Adipocyte (in vitro differentiated cells): ENCODE results near the gene ADORA2B.
A peak's percentile ranks its signal among the peaks of the same experiment; 100 is the strongest.
"Not testable (repeated sequence)": the region's sequence is repeated elsewhere in the genome, so short reads cannot be mapped to it uniquely, and the experiment has no call there.

ENCODE experiments used
- DNase-seq: peaks from one replicate; pipeline ENCODE4 v3.0.0-alpha.2; 2015; ENCODE audit warnings: low read depth
- H3K27me3 ChIP-seq: replicated peaks from 2 replicates; pipeline ENCODE4 v1.7.0; 2013; ENCODE audit warnings: mild to moderate bottlenecking, low read length, moderate library complexity; ENCODE audit not compliant: control insufficient read depth, insufficient read depth
- H3K36me3 ChIP-seq: 2 replicates; pipeline ENCODE4 v1.7.0; 2013; ENCODE audit warnings: low read length, mild to moderate bottlenecking, moderate library complexity; ENCODE audit not compliant: control insufficient read depth, insufficient read depth, severe bottlenecking
- H3K4me1 ChIP-seq: 2 replicates; pipeline ENCODE4 v1.7.0; 2013; ENCODE audit warnings: mild to moderate bottlenecking, low read length, moderate library complexity; ENCODE audit not compliant: control insufficient read depth, insufficient read depth
- H3K4me3 ChIP-seq: 2 replicates; pipeline ENCODE4 v1.7.0; 2013; ENCODE audit warnings: mild to moderate bottlenecking, low read length, moderate library complexity
- H3K9ac ChIP-seq: 2 replicates; pipeline ENCODE4 v1.7.0; 2013; ENCODE audit warnings: mild to moderate bottlenecking, low read length, moderate library complexity
- H3K9me3 ChIP-seq: 2 replicates; pipeline ENCODE4 v1.7.0; 2013; ENCODE audit warnings: mild to moderate bottlenecking, low read length, moderate library complexity; ENCODE audit not compliant: control insufficient read depth

The ADORA2B gene

DNA sequence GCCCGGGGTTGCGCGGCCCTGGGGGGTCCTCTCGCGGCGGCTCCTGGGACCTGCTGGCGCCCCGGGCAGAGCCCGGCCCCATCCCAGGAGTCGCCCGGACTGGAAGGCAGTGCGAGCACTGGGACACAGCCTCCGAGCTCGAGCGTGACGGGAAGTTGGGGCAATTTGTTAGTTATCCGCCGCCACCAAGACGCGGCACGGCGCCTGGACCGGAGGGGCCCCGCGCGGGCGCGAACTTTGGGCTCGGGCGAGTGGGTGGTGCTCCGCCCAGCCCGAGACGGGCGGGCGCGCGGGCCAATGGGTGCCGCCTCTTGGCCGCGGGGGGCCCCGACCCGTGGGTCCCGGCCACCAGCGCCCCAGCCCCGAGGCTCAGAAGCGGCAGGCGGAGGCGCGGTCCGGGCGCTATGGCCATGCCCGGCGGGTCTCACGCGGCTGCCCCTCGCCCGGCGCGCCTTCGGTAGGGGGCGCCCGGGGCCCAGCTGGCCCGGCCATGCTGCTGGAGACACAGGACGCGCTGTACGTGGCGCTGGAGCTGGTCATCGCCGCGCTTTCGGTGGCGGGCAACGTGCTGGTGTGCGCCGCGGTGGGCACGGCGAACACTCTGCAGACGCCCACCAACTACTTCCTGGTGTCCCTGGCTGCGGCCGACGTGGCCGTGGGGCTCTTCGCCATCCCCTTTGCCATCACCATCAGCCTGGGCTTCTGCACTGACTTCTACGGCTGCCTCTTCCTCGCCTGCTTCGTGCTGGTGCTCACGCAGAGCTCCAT is at the start of gene ADORA2B:
TSS of gene ADORA2B (plus strand) at position 372 of the 768 bp plus-strand sequence. CDS start at position 491, 119 bp downstream.
- Histone ChIP-seq H3K9ac (peak within 1 kb of the TSS; percentile 77), H3K36me3 (no peaks in the 10 kb centered on the region), H3K9me3 (no peaks in the 10 kb centered on the region), H3K4me3 (peak within 1 kb of the TSS; percentile 87), H3K27me3 (no peaks in the 10 kb centered on the region), H3K4me1 (peaks cover 28% of the 10 kb centered on the region)
- peak; percentile 85 for DNase-seq

DNA sequence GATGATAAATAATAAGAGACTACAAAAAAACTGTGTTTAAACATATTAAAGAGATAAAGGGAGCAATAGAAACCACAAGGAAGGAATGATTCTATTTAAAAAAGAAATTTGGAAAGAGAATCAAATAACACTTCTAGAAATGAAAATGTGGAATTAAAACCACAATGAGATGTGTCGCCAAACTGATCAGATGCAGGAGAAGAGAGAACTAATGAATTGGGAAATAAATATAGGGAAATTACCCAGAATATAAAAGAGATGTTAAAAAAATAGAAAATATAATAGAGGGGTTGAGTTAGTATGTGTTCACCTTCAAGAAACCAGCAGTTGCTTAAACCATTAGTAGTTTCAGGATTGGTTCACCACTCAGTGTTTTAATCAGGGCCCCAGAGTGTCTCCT is 48.7 kb upstream of the ADORA2B start:
- Histone ChIP-seq H3K4me1 (peaks cover 18% of the 10 kb centered on the region), H3K9ac (no peak overlapping the region), H3K36me3 (no peaks in the 10 kb centered on the region), H3K27me3 (no peaks in the 10 kb centered on the region), H3K4me3 (no peak overlapping the region), H3K9me3 (peaks cover 6% of the 10 kb centered on the region)
- DNase-seq, result no peak

DNA sequence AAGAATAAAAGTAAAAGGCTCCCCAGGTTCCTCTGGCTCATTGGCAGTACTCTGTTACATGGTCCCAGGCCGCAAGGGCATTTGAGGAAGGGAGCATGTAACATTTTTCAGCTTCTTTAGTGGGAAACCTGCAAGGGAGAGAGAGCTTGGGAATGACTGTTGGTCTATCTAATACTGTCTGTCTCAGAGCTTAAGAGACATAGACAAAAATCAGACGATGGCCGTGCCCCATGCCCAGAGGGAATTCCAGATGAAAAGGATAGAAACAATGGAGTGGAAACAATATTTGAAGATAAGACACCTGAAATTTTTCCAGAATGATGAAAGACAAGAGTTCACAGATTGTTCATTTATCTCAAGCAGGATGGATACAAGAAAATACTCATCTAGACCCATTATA is 48.1 kb upstream of the ADORA2B start:
- Histone ChIP-seq H3K27me3 (no peaks in the 10 kb centered on the region), H3K9ac (no peak overlapping the region), H3K36me3 (no peaks in the 10 kb centered on the region), H3K4me1 (peaks cover 18% of the 10 kb centered on the region), H3K9me3 (peaks cover 6% of the 10 kb centered on the region), H3K4me3 (no peak overlapping the region)
- DNase-seq, result no peak

DNA sequence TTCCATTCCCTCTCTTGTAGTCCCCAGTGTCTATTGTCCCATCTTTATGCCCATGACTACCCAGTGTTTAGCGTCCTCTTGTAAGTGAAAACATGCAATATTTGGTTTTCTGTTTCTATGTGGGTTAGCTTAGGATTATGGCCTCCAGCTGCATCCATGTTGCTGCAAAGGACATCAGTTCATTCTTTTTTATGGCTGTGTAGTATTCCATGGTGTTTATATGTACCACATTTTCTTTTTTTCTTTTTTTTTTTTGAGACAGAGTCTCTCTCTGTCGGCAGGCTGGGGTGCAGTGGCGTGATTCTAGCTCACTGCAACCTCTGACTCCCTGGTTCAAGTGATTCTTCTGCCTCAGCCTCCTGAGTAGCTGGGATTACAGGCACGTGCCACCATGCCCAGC is 45.3 kb upstream of the ADORA2B start:
- H3K4me1 ChIP-seq, H3K36me3 ChIP-seq, DNase-seq, H3K9ac ChIP-seq, H3K9me3 ChIP-seq, H3K4me3 ChIP-seq, H3K27me3 ChIP-seq: not testable (repeated sequence)

DNA sequence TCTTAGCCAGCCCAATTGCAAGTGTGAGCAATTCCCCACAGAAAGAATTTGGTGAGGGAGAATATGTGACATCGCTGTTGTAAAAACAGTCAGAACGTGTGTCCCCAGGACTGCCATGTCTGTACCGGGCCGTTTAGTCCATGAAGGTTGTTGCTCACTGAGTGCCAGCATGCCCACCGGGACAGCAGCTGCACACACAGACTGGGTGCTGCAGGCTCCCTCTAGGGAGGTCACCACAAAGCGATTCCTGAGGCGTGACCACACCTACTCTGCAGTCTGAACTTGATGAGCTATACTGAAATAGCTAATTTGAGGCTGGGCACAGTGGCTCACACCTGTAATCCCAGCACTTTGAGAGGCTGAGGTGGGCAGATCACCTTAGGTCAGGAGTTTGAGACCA is 44.1 kb upstream of the ADORA2B start:
- peaks cover 4% of the 10 kb centered on the region for H3K27me3 ChIP-seq
- H3K4me1 ChIP-seq, result no peaks in the 10 kb centered on the region
- H3K9ac ChIP-seq, result no peak overlapping the region
- no peaks in the 10 kb centered on the region for H3K36me3 ChIP-seq
- no peak overlapping the region for H3K4me3 ChIP-seq
- DNase-seq, result no peak
- H3K9me3 ChIP-seq, result peaks cover 6% of the 10 kb centered on the region

DNA sequence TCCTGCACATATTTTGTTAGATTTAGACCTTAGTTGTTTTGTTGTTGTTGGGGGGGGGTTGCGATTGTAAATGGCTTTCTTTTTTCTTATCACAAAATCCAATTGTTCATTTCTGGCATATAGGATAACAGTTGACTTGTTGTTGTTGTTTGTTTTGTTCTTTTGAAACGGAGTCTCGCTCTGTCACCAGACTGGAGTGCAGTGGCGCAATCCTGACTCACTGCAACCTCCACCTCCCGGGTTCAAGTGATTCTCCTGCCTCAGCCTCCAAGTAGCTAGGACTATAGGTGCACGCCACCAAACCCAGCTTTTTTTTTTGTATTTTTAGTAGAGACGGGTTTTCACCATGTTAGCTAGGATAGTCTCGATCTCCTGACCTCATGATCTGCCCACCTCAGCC is 39.7 kb upstream of the ADORA2B start:
- DNase-seq, H3K9ac ChIP-seq, H3K4me1 ChIP-seq, H3K4me3 ChIP-seq, H3K36me3 ChIP-seq, H3K9me3 ChIP-seq, H3K27me3 ChIP-seq: not testable (repeated sequence)

DNA sequence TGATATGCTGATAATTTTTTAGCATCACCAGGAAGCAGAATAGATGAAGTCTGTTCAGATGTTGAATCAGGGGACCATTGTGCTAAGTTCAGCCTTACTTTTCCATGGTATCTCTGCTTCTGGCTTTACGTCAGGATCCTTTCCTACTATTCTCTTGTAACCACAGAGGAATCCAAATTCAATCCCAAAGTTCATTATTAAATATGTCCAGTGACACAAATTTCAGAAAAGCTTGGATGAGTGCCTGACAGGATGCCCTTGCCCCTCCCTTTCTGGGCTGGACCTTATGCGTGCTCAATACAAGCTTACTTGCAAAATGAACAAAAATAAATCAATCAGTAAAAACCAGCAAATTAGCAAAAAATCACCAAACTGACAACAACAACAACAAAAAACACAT is 37.6 kb upstream of the ADORA2B start:
- H3K4me1 ChIP-seq, result no peaks in the 10 kb centered on the region
- H3K36me3 ChIP-seq, result no peaks in the 10 kb centered on the region
- H3K9ac ChIP-seq, result no peak overlapping the region
- H3K9me3 ChIP-seq, result no peaks in the 10 kb centered on the region
- H3K27me3 ChIP-seq, result peaks cover 8% of the 10 kb centered on the region
- no peak overlapping the region for H3K4me3 ChIP-seq
- no peak for DNase-seq

DNA sequence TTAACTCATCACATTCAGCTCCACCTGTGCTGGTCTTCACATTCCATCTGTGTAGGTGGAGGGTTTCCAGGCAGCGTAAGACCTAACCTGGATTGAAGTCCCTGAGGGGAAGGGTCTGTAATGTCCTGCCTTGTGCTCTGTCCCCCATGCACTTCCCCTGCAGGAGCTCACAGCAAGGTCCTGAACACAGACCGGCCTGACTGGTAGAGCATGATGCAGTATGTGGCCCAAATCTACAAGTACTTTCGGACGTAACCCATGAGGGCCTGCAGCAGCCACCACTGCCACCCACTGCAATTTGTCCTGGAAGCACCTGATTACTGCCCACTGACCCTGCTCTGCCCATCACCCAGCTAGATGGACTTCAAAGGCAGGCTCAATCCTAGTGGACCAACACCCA is 36.6 kb upstream of the ADORA2B start:
- Histone ChIP-seq H3K4me1 (no peaks in the 10 kb centered on the region), H3K9me3 (no peaks in the 10 kb centered on the region), H3K9ac (no peak overlapping the region), H3K4me3 (no peak overlapping the region), H3K27me3 (peaks cover 4% of the 10 kb centered on the region), H3K36me3 (no peaks in the 10 kb centered on the region)
- no peak for DNase-seq

DNA sequence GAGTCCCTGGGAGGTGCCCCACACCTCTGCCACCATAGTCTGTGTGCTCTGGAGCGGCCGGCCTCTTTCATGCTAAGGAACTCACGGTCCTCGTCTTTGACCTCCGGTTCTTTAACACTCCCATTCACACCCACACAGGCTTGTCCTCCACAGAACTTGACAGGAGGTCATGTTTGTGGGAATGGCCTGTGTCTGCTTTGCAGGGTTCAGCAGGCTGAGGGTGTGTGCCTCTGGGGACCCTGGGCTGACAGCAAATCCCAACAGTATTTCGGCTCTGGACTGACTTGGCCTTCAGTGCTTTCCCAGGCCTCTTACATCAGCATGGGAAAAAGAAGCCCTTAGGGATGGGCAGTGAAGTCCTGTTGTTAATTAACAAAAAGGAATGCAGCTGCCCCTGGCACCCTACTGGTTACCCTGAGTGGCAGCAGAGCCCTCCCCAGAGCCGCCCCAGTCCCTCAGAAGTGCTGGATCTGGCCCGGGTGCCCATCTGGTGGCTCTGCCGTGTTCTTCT is 35.4 kb upstream of the ADORA2B start:
- no peak overlapping the region for H3K9ac ChIP-seq
- H3K27me3 ChIP-seq, result peaks cover 4% of the 10 kb centered on the region
- H3K36me3 ChIP-seq, result no peaks in the 10 kb centered on the region
- no peaks in the 10 kb centered on the region for H3K9me3 ChIP-seq
- no peaks in the 10 kb centered on the region for H3K4me1 ChIP-seq
- no peak overlapping the region for H3K4me3 ChIP-seq
- no peak for DNase-seq

DNA sequence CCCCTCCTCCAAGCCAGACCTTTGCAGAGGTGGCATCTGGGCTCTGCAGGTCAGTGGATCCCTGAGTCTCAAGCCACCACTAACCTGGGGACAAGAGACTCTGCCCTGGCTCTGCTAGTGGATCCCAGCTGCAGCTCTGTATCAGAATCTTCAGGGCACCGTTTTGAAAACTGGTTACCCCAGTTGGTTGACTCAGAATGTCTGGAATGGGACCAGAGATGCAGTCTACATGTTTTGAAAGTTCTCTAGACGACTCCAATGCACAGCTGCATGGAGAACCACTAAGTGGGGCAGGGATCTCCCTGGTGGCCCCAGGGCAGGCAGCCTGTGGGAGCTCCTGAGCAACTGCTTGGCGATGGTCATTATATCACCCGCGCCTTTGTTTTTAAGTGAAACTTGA is 34.1 kb upstream of the ADORA2B start:
- Histone ChIP-seq H3K4me1 (no peaks in the 10 kb centered on the region), H3K27me3 (peaks cover 4% of the 10 kb centered on the region), H3K4me3 (no peak overlapping the region), H3K9me3 (no peaks in the 10 kb centered on the region), H3K36me3 (no peaks in the 10 kb centered on the region), H3K9ac (no peak overlapping the region)
- no peak for DNase-seq

DNA sequence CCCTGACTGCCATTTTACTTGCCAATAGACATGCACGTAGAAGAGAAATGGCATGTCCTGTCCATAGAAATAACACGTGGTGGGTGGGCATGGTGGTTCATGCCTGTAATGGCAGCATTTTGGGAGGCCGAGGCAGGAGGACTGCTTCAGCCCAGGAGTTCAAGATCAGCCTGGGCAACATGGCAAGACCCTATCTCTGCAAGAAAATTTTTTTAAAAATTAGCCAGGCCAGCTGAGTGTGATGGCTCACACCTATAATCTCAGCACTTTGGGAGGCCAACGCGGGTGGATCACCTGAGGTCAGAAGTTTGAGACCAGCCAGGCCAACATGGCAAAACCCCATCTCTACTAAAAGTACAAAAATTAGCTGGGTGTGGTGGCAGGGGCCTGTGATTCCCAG is 33.2 kb upstream of the ADORA2B start:
- H3K4me1 ChIP-seq, H3K4me3 ChIP-seq, H3K9ac ChIP-seq, H3K9me3 ChIP-seq, H3K36me3 ChIP-seq, DNase-seq, H3K27me3 ChIP-seq: not testable (repeated sequence)
